ENCODE data around the gene BCDIN3D.
"Not testable (repeated sequence)": the region's sequence is repeated elsewhere in the genome, so short reads cannot be mapped to it uniquely, and the experiment has no call there.

The BCDIN3D gene, protein sequence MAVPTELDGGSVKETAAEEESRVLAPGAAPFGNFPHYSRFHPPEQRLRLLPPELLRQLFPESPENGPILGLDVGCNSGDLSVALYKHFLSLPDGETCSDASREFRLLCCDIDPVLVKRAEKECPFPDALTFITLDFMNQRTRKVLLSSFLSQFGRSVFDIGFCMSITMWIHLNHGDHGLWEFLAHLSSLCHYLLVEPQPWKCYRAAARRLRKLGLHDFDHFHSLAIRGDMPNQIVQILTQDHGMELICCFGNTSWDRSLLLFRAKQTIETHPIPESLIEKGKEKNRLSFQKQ

DNA sequence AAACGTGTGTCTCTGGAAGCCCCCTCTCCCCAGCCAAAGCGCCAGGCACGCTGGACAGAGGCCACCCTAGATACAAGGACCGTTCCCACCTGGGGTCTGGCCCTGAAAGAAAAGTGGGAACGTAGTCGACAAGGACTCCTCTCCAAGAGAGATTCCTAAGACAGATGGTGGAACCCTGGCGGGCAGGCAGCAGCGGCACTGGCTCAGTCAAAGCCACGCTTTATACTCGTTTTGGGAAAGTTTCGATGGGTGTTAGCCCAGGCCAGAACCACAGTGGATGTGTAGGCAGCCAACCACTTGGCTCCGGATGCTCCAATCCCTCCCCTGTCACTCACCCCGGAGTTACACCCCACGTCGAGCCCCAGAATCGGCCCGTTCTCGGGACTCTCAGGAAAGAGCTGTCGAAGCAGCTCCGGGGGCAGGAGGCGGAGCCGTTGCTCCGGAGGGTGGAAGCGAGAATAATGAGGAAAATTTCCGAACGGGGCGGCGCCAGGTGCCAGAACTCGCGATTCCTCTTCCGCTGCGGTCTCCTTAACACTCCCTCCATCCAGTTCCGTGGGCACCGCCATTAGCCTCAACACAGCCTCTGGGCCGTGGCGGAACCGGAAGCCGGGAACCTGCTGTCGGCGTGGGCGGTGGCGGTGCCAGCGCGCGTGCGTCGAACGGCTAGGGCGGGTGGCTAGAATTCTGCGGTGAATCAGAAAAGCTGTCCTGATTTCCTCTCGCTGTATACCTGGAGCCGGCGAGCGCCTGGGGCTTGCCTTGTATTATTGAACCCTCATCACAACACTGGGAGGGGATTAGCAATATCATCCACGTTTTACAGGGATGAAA, at the start of gene BCDIN3D:
TSS of gene BCDIN3D (minus strand) at position 588 of the 834 bp plus-strand sequence. CDS start at position 569, 19 bp downstream.
- DNase-seq, result peak; percentile 92

DNA sequence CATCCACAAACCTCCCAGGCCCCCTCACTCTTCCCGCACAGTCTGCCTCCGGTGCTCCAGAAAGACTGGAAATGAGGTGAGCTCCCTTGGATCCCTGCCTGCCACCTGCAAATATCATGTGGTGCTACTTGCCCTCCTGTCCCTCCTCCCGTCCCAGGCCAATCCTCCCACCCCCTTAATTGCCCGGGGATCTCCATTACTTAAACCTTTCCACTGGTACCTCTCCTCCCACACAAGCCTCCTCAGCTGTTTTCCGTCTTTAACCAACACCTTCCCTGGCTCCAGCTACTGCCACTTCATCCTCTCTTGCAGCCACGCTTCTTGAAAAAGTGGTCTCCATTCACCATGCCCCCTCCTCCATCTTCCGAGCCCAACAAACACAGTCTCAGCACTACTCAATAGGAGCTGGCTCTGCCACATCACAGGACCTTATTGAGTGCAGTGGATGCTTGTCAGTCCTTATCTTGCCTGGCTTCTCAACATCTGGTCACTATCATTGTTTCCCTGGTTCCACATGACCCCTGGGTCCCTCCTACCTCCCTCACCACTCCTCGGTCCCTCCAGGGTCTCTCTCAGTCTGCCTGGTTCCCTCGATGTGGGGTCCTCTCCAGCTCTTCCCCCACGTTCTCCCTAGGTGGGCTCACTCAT, 49.3 kb upstream of the BCDIN3D start:
- no peak for DNase-seq

DNA sequence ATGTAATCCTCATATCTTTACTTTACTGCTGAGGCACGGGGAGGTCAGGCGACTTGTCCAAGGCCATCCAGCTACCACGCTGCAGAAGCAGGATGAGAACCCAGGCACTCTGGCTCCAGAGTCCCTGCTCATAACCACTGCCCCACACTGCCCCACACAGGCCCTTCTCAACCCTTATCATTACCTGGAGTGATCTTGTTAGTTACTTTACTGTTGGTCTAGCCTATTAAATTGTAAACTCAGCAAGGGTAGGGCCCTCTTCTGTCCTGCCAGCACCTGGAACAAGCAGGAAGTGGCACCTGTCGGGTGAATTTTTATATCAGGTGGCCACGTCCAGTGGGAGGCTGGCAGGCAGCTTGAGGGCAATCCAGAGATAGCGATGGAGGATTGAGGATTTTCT, 48.6 kb upstream of the BCDIN3D start:
- no peak for DNase-seq

DNA sequence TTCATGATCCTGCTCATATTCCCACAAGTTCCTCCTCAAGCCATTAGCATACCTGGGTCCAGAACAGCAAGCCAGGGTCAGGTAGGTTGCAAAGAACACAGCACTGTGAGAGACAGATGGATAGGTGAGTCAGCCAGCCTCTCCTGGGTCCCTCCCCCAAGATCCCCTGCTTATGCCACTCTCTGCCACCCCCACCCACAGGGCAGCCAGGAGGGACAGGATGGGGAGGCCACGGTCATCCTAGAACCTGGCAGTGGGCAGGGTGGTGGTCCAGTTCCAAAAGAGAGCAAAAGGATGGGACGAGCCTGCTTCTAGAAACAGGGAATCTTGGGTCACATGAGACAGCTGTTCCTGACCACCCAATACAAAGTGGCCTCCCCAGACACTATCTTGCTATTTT, 48.1 kb upstream of the BCDIN3D start:
- DNase-seq, result no peak

DNA sequence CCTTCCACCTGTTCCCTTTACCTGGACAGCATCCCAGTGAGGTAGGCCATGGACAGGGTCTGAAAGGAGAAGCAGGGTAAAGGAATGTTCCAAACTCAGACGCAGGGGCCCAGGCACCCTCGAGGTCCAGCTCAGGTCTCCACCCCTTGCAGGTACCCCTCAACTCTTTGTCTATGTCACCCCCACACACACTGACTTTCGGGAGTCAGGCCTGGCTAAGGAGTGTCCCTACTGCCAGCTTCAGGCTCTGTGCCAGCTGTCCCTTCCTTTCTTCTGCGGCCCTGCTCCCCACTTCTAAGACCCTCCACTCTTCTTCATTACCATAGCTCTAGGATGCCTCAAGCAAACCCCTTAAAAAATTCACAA, 47.2 kb upstream of the BCDIN3D start:
- no peak for DNase-seq

DNA sequence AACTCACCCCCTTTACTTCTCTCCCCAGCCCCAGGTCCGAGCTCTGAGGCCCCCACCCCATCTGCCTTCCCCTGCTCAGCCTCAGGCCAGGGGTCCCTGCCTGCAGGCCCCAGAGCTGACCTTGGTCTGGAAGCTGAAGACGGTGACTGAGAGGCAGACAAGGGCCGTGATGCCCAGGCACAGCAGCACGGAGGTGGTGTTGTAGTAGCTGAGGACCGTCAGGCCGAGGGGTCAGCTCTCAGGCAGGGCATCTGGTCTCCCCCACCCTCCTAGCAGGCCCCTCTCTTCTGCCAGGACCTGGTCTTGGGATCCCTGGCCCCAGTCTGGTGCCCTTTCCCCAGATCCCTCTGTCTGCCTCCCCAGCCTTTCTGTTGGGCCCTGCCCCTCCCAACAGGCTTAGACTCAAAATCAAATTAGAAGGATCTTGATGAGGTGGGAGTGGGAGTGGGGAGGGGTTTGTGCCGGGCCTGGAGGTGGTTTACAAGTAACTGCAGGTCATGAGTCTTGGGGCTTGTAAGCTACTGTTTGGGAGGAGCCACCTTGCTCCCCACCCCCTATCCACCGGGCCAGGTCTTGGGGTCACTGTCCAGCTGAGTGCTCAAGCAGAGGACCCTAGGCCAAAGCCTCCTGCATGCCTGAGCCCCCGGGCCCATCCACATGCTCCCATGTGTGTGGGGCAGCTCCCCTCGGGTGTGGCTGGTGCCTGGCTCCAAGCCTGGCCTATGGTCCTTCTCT, 46.6 kb upstream of the BCDIN3D start:
- no peak for DNase-seq

DNA sequence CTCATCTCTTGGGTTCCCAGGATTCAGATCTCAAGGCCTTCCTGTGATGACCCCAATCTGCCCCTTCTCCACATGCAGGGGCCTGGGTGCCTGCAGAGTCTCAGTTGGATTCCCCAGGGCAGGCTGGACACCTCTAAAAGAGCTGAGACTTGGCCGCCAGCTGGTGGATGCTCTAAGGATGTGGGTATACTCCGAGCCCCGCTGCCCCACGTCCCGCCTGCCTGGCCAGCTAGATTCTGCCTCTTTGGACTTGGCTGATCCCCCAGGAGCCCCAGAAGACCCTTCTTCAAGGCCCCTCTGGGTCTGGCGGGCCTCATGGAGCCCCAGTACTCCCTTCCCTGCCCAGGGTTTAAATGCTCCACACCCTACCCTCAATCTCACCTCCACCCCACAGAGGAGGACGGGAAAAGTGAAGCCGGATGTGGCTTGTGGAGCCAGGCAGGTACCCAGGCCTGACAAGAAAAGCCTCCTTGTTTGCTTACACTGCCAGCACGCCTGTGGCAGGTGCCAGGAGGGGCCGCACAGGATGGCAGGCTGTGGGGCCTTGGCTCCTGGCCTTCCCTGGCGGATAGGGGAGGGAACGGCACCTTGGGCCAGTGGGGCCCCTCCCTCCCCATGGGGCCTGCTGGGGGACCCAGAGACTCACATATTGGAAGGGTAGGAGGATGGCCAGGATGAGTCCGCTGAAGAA, 45.7 kb upstream of the BCDIN3D start:
- no peak for DNase-seq

DNA sequence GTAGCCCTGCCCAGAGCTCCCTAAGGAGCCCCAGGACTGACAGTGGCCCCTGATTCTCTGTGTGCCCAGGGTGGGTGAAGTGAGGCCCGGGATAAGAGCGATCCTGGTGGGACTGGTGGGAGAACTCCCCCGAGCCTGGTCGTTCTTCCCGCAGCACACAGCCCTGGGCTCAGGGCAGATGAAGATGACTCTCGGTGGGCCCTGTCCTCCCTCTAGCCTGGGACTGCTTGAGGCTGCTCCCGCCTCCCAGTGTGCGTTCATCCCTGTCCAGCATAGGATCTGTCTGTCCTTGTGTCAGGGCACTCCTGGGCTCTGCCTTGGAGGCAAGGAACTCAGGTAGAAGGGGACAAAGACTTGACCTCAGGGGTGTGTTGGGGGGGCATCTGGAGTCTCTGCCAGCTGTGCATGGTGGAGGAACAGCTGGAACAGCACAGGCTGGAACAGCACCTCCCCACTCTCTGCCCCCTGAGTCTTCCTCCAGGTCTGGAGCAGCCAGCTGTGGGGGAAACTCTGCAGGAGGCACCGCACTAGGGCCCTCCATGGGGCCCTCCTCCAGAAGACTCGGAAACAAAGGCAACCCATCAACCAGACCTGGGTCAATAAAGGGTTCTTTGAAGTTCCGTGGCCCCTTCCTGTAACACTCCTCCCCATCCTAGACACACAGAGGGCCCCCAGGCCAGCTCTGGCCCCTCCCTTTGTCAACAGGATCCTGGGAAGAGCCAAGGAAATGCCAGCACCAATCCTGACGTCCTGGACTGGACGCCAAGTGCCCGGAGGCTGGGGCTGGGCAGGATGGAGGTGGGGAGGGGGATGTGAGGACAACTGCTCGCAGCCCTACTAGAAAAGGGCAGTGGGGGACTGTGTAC, 44.9 kb upstream of the BCDIN3D start:
- no peak for DNase-seq

DNA sequence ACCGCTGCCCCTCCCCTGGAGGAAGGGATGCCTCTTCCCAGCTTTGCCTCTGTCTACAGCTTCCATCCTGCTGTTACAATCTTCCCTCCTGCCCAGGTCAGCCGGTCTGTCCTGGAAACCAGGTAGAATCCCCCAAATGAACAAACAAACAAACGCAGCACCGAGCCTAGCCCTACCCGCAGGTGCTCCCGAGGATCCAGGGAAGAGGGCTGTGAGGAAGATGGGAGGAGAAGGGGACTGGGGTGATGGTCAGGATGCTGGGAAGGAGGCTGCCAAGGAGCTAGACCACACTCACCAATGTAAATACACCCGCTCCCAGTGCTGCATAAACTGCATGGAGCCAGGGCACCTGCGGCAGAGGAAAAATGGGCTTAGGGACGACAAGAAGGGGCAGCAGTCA, 44.2 kb upstream of the BCDIN3D start:
- DNase-seq, result no peak

DNA sequence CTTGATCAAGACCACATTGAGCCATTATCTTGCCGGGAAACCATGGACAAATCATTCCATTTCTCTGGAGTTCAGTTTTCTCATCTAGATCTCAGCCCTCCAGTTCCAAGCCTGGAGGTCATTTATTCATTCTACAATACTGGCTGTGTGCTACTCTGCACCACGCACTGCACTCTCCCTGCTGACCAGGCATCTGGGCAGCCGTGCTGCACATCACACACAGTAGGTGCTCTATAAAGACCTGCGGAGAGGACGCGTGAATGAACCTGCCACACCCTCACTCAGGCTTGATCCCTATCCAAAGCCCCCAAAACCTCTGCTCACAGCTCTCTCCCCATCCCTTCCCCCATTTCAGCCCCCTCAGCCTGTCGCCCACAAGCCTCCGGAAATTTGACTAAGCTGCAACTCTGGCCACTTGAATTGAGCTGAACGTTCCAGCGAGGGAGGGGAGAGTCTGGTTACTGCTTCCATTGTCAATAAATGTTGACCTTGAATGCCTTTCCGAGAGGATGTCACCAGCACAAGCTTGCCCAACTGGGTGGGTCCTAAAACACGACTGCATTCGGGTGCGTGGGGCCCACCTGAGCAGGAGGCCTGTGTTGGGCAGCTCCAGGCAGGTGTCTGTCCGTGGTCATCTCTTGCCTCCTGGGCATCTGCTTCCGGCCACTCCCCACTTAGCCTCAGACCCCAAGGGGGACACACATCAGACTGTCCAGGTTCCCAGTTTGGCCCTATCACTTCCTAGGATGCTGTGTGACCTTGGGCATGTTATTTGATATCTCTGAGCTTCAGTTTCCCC, 43.0 kb upstream of the BCDIN3D start:
- DNase-seq, result no peak

DNA sequence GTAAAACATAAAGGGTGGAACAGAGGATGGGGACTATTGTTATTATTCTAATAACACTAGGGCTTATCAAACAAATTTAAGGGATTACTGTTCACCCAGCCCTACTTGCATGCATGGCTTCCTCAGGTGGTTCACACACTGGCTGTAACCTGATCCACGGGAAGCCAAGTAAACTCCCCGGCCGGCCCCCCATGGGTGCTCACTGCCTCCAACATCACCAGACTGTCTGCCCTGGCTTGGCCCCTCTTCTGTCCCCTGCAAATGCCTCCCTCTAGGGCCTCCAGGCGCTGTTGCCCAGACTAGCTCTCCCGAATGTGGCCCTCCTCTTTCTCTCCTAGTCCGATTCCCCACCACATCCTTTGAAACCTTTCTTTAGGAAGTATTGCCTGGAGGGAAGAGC, 42.2 kb upstream of the BCDIN3D start:
- no peak for DNase-seq

DNA sequence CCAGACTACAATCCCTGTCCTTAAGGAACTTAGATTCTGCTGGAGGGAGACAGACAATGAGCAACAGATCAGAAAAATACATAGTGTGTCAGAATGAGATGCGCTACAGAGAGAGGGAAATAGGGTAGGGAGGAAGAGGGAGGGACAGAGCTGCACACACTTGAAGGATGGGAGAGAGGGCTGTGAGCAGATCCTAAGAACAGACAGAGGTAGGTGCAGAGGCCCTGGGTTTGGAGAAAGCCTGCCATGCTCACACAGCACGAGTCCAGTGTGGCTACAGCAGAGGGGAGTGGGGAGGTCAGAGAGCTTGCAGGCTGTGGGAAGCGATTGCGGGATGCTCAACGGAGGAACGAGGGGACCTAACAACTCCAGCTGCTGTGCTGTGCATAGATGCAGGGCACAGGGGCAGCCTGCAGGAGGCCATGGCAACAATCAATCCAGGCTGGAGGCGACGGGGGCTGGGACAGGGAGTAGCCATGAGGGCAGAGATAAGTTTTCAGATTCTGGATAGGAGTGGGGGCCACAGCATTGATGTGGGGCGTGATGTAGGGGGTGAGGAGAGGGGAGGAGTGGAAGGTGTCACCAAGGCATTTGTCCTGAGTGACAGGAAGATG, 40.1 kb upstream of the BCDIN3D start:
- DNase-seq, result no peak

DNA sequence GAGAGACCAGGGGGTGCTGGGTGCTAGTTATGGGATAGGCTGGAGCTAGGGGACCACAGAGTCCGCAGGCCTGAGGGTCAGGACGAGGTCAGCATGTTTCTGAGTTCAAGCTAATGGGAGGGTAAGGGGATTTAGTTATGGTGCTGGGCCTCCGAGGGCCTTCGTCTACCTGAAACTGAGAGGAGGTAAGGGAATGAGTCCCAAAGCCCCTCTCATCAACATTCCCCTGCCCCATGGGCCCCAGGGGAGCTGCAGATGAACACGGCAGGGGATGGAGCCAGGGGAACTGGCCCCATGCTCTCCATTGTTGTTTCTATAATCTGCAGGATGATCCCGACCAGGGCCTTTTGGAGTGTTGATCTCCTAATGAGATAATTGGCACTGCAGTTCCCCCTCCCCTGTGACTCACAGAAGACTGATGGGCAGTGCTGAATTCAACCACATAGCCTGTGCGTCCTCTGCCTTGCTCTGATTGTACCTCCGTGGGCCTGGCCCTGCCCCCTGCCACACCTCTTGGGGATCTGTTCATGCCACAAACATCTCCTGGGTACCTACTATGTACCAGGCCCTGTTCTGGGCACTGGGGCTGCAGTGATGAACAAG, 39.4 kb upstream of the BCDIN3D start:
- no peak for DNase-seq

DNA sequence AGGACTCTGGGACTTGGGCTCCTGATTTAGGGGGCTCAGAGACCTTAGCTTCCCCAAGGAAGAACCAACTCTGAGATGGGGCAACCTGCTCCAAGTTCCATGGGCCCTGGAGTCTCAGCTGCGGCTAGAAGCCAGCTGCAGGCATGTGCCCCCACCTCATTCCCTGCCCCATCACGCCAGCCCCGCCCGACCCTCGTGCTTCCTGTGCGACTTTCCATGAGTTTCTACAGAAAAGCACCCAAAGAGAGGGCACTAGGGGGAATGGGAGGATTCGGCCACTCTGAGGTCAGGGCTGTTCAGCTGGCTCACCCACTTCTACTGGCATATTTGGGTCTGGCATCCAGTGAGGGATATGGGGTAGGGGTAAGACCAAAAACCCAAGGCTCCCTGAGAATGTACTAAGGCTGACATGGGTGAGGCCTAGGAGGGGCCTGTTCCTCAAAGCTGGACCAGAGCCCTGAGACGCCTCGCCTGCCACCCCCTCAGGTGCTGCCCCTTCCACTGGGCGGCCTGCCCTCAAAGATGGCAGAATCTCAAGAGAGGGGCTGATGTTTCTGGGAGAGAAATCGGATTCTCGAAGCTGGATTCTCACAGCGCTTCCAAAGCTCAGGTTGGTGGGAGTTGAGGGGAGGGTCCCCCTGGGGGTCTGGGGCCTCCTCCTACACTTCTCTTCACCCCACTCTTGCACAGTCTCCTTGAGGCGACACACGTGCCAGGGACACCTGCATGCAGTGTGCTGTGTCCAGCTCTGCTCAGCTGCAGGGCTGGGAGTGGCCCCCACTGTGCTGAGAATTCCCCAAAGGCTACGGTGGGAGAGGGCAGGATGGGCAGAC, 38.7 kb upstream of the BCDIN3D start:
- no peak for DNase-seq

DNA sequence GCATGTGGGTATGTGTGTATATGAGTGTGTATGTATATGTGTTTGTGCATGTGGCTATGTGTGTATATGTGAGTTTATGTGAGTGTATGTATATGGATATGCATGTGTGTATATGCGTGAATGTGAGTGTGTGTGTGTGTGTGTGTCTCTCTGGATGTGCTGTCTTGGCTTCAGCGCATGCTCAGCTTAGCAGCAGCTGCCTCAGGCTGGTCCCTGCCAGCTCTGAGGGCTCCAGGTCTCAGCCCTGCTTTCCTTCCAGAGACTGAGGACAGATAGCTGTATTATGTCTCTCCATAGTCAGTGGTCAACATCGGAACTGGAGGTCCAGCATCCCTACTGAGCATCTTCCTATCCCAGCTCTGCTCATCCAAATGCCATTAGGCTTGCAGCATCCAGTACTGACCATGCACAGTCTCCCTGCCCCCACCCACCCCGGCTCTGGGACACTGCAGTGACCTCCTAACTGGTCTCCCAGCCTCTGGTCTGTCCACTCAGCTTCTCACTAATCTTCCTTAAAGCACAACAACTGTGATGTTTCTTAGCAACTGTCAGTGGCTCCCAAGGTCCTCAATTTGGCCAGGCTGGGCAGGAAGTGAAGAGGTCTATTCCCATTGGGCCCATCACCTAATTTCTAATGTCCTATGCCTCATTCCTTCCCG, 38.0 kb upstream of the BCDIN3D start:
- no peak for DNase-seq

DNA sequence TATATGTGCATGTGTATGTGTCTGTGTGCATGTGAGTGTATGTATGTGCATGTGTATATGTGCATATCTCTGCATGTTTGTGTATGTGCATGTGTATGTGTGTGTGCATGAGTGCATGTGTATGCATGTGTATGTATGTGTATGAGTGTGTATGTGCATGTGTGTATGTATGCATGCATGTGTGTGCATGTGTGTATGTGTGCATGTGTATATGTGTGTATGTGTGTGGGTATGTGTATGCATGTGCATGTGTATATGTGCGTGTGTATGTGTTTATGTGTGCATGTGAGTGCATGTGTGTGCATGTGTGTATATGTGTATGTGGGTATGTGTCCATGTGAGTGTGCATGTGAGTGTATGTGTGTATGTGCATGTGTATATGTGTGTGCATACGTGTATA, 36.2 kb upstream of the BCDIN3D start:
- not testable (repeated sequence) for DNase-seq

DNA sequence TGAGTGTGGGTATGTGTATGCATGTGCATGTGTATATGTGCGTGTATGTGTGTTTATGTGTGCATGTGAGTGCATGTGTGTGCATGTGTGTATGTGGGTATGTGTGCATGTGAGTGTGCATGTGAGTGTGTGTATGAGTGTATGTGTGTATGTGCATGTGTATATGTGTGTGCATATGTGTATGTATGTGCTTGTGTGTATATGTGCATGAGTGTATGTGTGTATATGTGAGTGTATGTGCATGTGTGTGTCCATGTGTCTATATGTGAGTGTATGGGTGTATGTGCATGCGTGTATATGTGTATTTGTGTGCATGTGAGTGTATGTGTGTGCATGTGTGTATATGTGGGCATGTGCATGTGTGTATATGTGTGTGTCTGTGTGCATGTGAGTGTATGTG, 35.1 kb upstream of the BCDIN3D start:
- no peak for DNase-seq

DNA sequence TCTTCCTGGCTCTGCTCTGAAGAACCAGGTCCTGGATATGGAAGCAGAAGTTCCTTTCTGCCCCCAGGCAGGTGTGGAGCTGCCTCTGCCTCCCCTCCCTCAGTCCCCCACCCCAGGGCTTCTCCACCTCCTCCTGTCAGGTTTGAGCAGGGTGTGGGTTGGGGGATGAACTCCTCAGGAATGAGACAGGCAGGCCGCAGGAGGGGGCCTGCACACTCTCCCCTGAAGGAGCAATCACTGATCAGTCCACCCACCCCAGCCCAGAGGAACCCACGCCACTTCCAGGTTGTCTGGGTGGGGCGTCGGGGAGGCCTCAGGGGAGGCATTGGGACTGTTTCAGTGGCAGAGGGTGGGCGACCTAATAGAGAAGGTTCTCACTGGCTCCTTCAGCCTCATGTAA, 34.2 kb upstream of the BCDIN3D start:
- no peak for DNase-seq

Data from fibroblast of skin of right biceps (primary cell).